CD4-positive, alpha-beta T cell treated with Interleukin-4 for 4 hours (primary cell): ENCODE results near the gene CPA1.

Experiments
- DNase-seq: peaks from one replicate; pipeline ENCODE4 v3.0.0-alpha.2; 2020

Gene CPA1

DNA sequence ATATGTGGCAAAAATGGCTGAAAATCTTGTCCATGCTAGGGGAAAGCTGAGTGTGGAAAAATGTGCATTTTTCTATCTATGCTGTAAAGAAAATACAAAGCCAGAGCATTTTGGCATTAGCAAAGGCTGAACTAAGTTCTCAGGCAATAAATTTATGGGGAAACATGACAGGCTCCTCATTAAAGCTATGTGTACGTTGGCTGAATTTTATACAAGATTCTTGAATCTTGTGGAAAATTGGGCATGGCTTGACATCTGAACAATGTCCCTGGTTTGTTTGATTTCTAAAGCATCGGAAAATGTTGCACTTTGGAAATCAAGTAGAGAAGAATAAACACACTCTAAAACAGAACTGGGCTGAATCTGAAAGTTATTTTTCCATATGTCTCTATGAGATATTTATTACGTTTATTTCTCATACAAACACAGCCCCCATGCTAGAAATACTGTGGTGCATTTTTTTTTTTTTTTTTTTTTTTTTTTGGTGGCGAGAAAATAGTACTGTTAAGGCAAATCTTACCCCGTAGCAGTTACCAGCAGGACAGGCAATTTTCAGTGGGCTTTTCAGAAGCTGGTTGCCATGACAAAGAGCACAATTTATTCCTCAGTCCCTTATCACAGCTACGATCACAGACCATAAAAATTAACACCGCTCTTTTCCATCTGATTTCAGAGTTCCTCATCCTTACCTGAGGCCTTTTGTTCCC is 16.9 kb downstream of the CPA1 start:
- DNase-seq, result no peak

DNA sequence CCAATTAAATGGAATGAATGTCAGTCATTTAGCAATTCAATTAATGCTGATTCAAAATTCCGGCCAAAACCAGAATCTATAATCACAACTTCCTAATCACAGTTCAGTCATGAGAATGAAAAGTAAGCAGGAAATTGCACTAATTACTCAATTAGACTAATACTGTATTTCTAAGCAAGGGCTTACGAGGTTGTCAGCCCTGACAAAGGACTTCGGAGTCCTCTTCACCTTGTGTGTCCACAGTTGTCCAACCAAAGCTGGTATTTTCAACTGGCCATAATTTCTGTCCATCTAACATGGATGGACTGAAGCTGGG is 17.4 kb downstream of the CPA1 start:
- no peak for DNase-seq

DNA sequence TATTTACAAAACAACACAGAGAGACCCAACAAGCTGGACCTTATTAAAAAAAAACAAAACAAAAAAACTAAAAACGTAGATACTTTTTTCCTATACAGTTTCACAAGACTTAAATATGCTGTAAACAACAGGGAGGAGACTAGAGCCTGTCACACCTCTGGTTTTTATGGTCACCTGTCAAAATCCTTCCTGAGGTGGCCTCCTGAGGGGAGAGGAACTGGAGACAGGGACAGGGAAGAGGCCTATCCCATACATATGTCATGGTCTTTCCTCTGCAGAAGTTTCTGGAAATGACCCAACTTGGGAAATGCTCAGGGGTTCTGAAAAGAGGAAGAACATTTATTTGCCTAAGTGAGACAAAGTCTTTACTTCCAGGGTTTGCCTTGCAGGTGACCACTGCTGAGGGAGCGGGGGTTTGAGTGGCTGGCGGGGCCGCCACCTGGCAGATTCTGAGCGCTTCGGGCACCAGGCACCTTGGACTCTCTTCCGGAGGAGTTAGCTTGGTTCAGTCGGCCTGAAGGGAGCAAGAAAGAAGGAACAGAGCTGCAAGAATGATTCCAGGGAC is 18.3 kb downstream of the CPA1 start:
- DNase-seq, result no peak

DNA sequence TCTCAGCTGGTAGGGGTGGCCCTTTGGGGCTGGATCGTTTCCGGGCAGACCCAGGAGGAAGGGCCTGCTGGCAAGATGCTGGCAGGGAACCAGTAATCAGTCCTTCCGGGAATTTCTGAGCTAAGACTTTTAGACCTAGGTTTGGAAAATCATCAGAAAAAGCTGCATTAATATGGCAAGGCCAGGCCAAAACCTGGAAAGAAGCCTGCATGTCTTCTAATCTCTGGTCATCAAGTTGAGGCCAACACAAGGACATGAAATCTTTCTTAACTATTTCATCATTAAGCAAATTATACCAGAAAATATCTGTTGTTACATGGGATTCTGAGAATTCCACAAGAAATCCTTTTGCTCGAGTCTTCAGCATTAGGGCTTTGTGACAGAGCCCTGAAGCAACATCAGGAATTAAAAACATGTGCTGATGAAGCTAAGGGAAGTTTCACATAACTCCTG is 19.9 kb downstream of the CPA1 start:
- no peak for DNase-seq

DNA sequence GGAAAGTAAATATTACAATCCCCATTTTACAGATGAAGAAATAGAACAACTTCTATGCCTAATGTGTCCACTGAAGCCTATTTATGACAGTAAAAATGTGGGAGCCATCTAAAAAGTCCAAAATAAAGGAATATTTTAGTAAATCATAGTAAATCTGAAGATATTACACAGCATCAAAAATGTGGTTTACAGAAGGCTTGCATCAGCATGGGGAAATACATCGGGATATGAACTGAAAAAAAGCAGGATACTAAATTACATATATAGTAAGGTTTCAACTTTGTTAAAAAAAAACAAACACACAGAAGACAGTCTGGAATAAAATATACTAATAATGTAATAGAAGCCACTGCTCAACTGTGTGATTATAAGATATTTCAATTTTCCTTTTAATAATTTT is 20.8 kb downstream of the CPA1 start:
- DNase-seq, result no peak

DNA sequence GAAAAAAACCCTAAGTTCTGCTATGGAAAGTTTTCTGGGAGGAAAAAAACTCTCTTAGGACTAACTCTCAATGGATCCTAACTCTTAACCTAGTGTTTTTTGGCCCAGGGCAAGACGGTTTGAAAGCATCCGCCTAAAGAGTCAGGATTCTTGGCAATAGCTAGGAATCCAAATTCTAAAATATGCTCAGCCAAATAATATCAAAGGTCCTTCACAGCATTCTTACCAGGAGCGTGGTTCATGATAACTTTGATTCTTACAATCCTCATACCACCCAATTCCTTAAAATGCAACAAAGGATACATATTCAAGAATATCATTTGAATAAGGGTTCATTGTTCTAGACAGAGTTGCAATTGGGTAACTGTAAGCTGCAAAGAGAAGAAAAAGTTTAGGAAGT is 21.3 kb downstream of the CPA1 start:
- no peak for DNase-seq

DNA sequence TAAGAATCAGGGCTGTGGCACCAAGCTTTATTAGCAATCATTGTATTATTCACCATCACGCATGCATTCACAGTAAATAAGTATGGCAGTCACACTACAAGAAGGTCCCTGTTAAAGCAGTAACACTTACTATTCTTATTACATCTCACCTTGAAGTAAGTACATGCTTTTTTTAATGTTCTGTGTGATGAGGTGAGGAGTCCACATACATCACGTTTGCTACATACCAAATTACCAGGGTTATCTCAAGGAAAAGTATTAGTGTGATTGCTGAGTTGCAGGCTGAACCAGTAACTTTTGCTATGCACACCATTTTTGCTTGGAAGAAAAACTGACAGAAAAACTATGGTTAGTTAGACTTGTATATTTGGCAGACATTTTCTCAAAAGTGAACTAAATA is 24.7 kb downstream of the CPA1 start:
- no peak for DNase-seq

DNA sequence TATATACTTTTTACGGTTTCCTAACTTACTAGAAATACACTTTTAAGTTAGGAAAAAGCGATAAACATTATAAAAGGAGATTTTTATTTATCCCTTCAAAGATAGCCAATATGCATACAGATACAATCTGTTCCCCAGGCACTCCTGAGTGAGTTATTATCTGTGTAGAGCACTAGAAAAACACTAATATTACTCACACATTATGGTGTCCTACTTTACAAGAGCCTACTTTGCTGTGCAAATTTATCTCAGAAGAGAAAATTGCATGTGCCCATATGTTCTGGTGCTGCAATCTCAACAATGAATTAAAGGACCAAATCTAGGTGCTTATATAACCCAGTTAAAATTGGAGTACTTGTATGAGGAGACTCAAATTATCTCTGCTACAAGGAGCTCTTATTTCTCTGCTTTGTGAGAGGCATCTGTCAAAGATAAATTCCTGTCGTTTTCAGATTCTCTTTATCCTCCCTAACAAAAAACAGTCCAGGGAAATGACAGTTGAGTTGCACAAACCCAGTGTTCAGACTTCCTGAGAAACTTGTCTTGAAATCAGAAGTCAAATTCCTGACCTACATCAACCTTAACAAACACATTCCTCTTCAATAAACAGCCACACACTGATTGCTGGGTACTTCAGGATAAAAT is 28.9 kb downstream of the CPA1 start:
- DNase-seq, result no peak

DNA sequence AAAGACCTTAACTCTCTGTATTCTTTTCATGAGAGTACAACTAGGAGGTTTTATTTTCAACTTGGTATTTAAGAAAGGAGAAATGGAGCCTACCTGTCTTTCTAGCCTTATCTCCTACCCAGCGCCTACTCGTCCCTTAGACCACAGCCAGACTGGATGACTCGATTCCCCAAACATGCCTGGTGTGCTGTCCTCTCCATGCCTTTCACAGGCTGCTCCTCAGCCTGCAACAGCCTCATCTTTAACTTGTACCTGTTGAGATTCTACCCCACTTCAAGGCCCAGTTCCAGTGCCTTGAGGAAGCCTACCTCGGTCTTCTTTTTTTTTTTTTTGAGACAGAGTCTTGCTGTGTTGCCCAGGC is 29.4 kb downstream of the CPA1 start:
- DNase-seq, result no peak

DNA sequence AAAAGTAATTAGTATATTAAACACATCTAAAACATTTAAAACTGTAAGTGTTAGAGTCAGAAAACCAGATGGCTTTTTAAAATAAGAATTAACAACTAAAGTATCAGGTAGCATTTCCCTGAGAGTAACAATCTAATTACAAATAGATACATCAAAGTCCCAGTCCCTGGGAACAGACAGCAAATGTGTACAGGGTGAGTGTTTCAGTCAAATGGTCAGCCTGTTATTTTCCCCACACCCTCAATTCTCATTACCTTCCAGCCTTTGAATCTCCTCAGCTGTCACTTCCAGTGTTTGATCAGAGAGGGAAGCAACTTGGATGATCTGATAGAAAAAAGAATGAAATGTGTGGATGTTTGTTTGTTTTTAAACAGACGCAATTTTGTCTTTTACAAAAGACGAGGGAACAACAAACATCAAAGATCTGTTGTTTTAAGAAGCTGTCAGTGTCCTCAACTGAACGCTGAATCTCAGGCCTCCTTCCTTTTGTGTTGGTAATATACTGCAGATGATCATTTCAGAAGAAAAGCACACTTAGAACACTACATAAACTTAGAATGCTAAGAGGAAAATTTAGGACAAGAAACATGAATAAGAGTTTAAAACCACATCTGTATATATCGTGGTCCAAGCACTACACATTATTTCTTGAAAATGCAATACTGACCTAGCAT is 30.7 kb downstream of the CPA1 start:
- no peak for DNase-seq

DNA sequence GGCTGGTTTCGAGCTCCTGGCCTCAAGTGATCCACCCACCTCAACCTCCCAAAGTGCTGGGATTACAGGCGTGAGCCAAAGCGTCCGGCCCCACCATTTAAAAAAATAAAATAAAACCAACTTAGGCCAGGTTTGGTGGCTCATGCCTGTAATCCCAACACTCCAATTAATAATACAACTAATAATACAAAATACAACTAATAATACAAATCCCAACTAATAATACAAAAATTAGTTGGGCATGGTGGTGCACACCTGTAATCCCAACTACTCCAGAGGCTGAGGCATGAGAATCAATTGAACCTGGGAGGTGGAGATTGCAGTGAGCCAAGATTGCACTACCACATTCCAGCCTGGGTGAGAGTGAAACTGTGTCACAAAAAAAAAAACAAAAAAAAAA is 32.9 kb downstream of the CPA1 start:
- DNase-seq, result no peak

DNA sequence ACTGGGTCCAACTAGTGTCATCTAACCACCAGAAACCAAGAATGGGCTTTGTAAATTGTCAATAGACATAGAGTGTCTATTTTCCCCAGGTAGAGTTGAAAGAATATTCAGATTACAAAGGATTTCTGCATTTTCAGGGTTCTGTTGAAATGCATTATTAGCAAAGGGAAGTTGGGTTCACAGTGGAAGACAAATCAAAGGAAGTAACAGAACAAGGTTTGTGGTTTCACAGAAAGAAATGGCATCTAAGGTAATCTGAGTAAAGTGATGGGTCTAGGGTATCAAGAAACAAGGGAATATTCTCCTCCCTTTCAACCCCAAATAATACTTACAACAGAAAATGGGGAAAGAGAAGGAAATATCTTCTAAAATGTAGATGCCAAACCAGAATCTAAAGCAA is 34.7 kb downstream of the CPA1 start:
- no peak for DNase-seq

DNA sequence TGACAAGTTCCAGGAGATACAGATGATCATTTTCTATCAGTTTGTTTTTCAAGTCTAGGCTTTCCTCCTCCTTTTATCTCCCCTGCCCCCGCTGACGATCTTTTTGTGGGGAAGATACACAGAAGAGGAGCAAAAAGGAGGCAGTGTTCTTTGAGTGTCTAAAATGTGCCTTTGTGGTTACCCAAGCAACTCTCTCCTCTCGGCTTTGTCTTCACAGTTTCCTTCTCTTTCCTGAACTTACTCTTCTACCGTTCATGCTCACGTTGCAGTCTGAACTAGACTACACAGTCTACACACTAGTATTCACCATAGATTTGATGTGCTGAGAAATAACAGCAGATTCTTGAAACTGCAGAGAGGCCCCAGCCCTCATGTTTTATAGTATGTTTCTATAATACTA is 36.9 kb downstream of the CPA1 start:
- DNase-seq, result no peak

DNA sequence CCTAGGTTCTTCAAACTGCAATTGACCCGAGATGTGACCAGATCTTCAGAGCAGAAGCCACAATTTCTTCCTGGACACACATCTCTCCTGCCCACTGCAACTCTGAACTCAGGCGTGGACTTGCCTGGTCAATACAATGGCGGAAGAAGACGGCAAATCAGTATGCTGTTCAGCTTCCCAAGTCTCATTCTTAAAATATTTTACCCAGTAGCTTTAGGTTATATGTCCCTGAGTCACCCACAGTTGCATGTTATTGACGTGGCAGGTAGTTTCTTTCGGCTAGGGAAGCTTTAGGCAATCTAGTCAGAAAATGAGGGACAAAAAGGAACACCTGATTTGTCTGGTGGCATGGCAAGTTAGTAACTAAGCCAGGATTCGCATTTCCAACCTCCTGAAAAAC is 38.0 kb downstream of the CPA1 start:
- DNase-seq, result no peak

DNA sequence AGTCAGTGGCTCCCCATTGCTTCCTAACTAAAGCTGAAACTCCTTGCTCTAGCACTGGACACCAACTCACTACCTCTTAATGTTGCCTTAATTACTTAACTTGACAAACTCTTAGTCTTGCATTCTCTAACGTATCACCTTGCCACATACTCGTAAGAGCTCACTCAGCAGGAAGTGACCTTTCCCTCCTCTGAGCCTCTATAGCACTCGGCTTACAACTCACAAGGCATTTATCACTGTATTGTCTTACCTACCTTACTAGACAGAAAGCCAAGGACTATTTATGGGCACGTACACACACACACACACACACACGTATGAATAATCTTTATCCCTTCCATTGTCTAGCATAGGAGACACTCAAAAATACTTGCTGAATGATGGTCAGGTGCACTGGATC is 39.4 kb downstream of the CPA1 start:
- no peak for DNase-seq

DNA sequence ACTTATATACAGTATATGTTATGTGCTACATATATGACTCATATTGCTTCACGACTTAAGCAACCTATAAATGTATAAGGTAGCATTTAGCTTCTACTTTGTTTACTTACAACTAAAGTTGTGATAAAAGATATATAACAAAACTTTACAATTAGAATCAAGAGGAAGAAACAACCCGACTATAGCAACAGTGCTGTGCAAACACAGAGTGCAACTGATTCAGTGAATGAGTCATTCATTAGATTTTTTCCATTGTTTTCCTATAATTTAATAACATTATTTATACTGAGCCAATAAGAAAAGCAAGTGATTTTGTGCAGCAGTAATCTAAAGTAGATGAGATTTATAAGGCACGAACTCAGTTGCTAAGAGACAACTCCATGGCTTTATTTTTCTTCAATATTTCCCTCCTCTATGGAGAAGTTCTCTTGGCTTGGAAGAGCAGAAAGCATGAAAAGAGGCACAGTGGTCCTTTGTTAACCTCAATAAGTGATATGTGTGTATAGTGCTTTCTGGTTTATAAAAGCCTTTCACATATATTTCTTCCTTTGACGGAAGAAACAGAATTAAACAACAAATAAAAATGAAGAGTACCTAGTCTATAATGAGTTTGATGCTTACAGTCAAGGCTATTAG is 40.8 kb downstream of the CPA1 start:
- no peak for DNase-seq

DNA sequence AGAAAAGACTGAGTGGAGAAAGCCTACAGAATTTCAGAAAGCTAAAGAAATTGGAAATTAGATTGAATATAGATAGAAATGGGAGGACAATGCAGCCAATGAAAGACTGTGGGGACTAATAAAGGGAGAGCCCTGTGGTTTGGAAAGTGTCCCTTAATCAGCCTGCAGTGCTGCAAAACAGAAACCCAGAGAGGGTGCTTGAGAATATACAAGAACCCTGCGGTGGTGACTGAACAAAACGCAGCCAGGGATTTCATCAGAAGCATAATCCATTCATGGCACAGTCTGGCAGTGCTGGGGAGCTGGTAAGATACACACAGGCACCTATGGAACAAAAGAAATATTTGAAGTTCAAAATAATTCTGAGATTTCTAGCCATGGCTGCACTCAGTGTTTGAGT is 41.4 kb downstream of the CPA1 start:
- DNase-seq, result no peak

DNA sequence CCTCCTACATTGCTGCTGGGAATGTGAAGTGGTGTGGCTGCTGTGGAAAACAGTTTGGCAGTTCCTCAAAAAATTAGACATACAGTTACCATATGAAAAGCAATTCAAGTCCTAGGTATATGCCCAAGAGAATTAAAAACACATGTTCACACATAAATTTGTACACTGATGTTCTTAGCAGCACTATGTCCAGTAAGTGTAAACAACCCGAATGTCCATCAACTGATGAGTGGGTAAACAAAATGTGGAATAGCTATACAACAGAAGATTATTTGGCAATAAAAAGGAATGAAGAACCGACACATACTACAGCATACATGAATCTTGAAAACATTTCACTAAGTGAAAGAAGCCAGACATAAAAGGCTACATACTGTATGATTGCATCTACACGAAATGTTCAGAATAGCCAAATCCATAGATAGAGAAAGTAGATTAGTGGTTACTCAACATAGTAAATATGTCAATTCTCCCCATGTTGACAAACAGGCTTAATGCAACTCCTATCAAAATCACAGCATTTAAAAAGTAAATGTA is 43.3 kb downstream of the CPA1 start:
- DNase-seq, result no peak

DNA sequence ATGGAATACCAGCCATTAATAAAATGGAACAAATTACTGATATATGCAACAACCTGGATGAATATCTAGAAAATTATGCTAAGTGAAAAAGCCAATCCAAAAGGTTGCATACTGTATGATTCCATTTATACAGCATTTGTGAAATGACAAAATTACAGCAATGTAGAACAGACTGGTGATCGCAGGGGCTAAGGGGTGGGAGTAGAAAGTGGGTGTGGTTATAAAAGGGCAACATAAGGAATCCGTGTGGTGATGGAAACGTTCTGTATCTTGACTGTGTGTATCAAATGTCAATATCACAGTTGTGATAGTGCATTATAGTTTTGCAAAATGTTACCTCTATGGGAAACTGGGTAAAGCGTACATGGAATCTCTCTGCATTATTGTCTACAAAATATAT is 45.5 kb downstream of the CPA1 start:
- DNase-seq, result no peak

DNA sequence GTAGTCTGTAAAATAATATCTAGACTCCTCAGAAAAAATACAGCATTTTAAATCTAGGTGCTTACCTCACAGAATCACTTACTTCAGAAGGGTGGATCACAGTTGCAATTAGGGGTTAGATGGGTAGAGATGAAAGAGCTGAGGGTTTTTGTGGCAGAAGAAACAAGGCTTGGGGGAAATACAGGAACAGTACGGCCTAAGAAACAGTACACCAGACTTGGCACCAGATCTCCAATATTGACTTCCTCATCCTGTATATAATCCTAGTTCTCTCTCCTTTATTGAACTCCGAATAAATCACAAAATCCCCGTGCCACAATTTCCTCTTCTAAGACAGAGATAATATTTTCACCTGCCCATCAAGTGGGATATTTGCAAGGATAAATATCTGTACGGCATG is 46.3 kb downstream of the CPA1 start:
- DNase-seq, result no peak

DNA sequence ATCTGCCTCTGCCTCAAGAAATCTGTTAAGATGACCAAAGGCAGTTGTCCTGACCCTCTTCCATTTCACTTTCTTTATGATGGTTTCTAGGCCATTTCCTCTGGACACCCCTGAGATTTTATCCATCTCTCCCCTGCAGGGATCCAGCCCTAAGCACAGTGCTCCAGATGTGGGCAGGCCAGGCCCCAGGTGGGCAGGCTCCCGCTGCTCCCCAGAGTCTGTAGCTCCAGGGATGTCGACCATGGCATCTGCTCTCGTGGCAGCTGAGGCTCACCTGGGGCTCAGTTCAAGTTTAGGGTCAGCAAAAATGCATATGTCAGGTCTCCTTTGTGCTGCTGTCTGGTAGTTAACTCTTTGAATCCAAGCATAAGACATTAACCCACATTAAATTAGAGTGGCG is 48.7 kb downstream of the CPA1 start:
- DNase-seq, result no peak

DNA sequence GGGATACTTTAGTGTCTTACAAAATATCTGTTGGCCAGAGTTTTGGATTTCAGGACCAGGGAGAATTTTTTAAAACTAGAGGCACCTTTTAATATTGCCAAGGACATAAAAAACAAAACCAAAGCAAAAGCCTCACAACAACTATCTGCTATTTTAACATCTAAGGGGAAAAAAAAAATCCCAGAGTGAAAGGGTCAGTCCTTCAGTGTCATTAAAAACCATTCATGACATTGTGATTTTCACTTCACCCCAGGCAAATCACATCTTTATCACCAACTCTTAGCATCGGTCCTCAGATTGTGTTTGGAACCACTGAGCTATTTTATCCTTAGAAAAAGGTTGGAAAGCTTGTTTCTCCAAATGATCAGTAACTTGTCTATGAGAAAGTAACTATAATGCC is 49.8 kb downstream of the CPA1 start:
- no peak for DNase-seq

DNA sequence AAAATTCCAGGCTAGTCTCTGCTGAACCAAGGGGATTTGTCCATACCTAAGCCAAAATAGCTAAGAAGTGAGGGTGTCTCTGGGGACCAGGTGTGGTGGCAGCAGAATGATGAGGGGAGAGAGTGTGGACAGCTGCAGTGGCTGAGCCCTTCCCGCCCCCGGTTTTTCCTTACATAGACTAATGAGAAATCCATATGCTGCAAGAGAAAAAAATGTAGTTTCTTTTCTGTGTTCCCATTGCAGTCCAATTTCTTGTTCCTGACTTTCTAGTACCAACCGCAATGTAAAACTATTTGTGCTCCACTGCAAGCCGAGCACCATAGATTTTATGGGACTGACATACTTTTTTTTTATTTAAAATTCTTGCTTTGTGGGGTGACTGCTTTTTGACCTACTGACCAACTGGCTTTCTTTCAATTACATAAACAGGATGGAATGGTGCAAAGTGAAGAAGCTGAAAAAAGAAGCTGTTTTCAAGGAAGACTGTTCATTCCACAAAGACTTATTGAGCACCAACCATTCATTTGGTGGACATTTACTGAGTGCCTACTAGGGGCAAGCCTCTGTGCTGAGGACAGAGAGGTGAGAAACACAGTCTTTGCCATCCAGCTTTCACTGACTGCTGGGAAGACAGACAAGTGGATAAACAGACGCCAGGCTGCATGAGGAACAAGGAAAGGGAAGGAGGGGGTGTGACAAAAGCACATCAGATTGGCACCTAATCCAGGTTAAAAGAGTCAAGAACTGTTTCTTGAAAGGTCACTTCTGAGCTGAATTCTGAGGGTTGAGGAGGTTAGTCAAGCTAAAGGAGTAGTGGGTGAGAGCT is 50.8 kb downstream of the CPA1 start:
- DNase-seq, result no peak
